Heart left ventricle (tissue), 16 donors: ENCODE data around the gene CLCN6. TPM values are rescaled to one million over a fixed set of nuclear protein-coding genes. Genes with fewer than 3 reads are reported as not detected.
A peak's percentile ranks its signal among the peaks of the same experiment; 100 is the strongest.

Experiments
- ATAC-seq, 4 donors: fragments of 200-7000 bp; cut with Tn5 transposase; one replicate each; pipeline ENCODE4 v1.9.1; 2020 to 2022; ENCODE audit warnings: moderate library complexity in 4 of 4, mild to moderate bottlenecking in 3 of 4, moderate number of reproducible peaks in 1 of 4
- DNase-seq, 5 donors: peaks; one replicate each; pipeline ENCODE4 v3.0.0-alpha.2; 2020
- H3K27ac ChIP-seq, 12 donors: fragments of 200-600 bp; sonication (generic) in 4 of 12; one replicate each; pipeline versions ENCODE4 v1.5.0 to v1.8.0; 2016 to 2022; ENCODE audit warnings: mild to moderate bottlenecking in 2 of 12
- H3K27me3 ChIP-seq, 9 donors: fragments of 200-600 bp; sonication (generic) in 2 of 9; one replicate each; pipeline versions ENCODE4 v1.5.1 to v1.8.0; 2016 to 2022; ENCODE audit warnings: mild to moderate bottlenecking in 3 of 9
- H3K36me3 ChIP-seq, 9 donors: fragments of 200-600 bp; sonication (generic) in 2 of 9; one replicate each; pipeline versions ENCODE4 v1.5.0 to v1.8.0; 2018 to 2022; ENCODE audit warnings: mild to moderate bottlenecking in 2 of 9
- H3K4me1 ChIP-seq, 12 donors: fragments of 200-600 bp; sonication (generic) in 4 of 12; one replicate each; pipeline versions ENCODE4 v1.5.0 to v1.8.0; 2016 to 2022; ENCODE audit warnings: mild to moderate bottlenecking in 3 of 12
- H3K4me3 ChIP-seq, 12 donors: fragments of 200-600 bp; sonication (generic) in 4 of 12; one replicate each; pipeline versions ENCODE4 v1.5.0 to v1.8.0; 2017 to 2022; ENCODE audit warnings: mild to moderate bottlenecking in 9 of 12, moderate library complexity in 4 of 12
- H3K9me3 ChIP-seq, 12 donors: fragments of 200-600 bp; sonication (generic) in 4 of 12; one replicate each; pipeline versions ENCODE4 v1.5.0 to v1.8.0; 2016 to 2022; ENCODE audit warnings: mild to moderate bottlenecking in 1 of 12
- POLR2A ChIP-seq, 2 donors: fragments of 450-650 bp; IDR thresholded peaks; one replicate each; pipeline ENCODE4 v1.6.1; 2017; ENCODE audit warnings: antibody characterized with exemption in 2 of 2, mild to moderate bottlenecking in 2 of 2, moderate library complexity in 2 of 2
- WGBS, 4 donors: extraction: QIAGEN DNeasy Blood & Tissue Kit in 2 of 4; methylation state at CpG; one replicate each; pipeline versions ENCODE4 v1.1.5 to v1.1.7; 2013 to 2018; 5-methylcytosine and 5-hydroxymethylcytosine counted together
- intact Hi-C, 10 donors: fragments of 100-400 bp; cut with DNase I; formaldehyde crosslinking; loops; one replicate each; pipeline versions ENCODE4 v1.11.1 to v1.14.2; 2022
- polyA plus RNA-seq, 2 donors: library from polyadenylated mRNA; stranded (reverse); fragments of 200-250 nt; gene quantifications; one replicate each; pipeline ENCODE4 v1.2.3, GENCODE V29; 2013
- total RNA-seq, 9 donors: library from RNA; depleted of rRNA in 2 of 9; stranded (reverse); fragments of >200 nt in 2 of 9; fragmentation: NEBNext Ultra II Directional in 3 of 9; extraction: Animal tissue kit (Norgen Biotek cat#: 25700) in 3 of 9; gene quantifications; one replicate each; pipeline versions ENCODE4 v1.1.0 to v1.2.4, GENCODE V29; 2016 to 2023
- TF ChIP-seq, protein P1 (sequence below), 12 donors: fragments of 200-600 bp; sonication (generic) in 4 of 12; IDR thresholded peaks; one replicate each; pipeline versions ENCODE4 v1.5.0 to v1.8.0; 2018 to 2022; ENCODE audit warnings: antibody characterized with exemption in 12 of 12, mild to moderate bottlenecking in 5 of 12
- donor health status: ischemic (EF 13 %, LVEDD 7.1; RV severe dilation, severe dysfunction).
- donor health status: healthy with polysubstance abuse.
- donor health status: DM: no; HTN: yes; CAD: no.
- donor health status: DM: no; HTN: no; CAD: no.
- donor health status: ischemic (EF 25% LVEDD 6.9; RV normal size, moderate dysfunction).
- donor health status: ischemic (EF 25% LVEDD 5.7; RV mildly dilated, moderate dysfunction).
- donor health status: healthy.
- donor health status: DM: yes; HTN: yes; CAD: no.
- donor health status: ischemic (EF 35%, LVEDD 5.7; RV mildly dilated, moderate dysfunction).
- donor health status: nonischemic (EF 11% LVEDD 7.7; RV severe dilation, severe dysfunction).
- donor health status: DM: yes; HTN: yes; CAD: no.
- donor health status: PGD.
- donor health status: ischemic (EF 29% LVEDD 5.4; RV normal size, mild dysfunction).
- donor health status: nonischemic (EF 23%, LVEDD 6.1; RV moderate dilation, normal function).

Gene CLCN6
- total and polyA plus RNA-seq, 11 donors, result 10.2 to 21.5 (median 17.2) TPM

DNA sequence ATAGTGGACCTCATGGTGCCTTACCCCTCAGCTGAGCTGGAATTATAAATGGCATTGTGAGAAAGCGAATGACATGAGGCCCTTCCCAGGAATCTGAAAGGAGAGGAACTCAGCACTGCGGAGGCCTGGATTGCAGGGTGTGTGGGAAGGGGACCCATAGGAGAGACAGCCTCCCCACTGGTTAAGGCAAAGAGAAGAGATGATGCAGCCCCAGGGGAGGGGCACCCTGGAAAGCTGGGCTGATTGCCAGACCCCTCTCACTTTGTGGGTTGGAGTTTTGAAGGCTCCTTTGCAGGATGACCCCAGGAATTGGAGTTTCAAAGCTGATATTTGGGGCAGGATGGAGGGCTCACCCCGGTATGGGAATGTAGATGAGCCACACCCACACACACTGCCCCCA, 50.7 kb downstream of the CLCN6 start:
- Histone ChIP-seq H3K9me3 (no peaks in the 10 kb centered on the region), H3K36me3 (no peaks in the 10 kb centered on the region), H3K27ac (peak overlapping the region in 1 of 12 donors; percentile 3), H3K4me3 (no peak overlapping the region), H3K4me1 (peaks cover 0 to 12% (median 0%) of the 10 kb centered on the region in 12 donors), H3K27me3 (peaks cover 12 to 46% (median 28%) of the 10 kb centered on the region in 9 donors)
- no peak for DNase-seq
- TF ChIP-seq, protein P1, sequence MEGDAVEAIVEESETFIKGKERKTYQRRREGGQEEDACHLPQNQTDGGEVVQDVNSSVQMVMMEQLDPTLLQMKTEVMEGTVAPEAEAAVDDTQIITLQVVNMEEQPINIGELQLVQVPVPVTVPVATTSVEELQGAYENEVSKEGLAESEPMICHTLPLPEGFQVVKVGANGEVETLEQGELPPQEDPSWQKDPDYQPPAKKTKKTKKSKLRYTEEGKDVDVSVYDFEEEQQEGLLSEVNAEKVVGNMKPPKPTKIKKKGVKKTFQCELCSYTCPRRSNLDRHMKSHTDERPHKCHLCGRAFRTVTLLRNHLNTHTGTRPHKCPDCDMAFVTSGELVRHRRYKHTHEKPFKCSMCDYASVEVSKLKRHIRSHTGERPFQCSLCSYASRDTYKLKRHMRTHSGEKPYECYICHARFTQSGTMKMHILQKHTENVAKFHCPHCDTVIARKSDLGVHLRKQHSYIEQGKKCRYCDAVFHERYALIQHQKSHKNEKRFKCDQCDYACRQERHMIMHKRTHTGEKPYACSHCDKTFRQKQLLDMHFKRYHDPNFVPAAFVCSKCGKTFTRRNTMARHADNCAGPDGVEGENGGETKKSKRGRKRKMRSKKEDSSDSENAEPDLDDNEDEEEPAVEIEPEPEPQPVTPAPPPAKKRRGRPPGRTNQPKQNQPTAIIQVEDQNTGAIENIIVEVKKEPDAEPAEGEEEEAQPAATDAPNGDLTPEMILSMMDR (IDR thresholded peaks at IDR 0.05), result no peak
- TF ChIP-seq POLR2A (IDR thresholded peaks at IDR 0.05), result no peak
- 54 to 59% (median 56%) methylated on average over 3 of the region's 3 CpGs for WGBS, 4 donors
- intact Hi-C loops, result loop anchor here in 1 of 10 donors (5.0 kb wide), 1 partner anchor 36 kb away; no protein-coding TSS in a partner anchor
- peak in 2 of 4 donors; percentile 23 to 41 for ATAC-seq

DNA sequence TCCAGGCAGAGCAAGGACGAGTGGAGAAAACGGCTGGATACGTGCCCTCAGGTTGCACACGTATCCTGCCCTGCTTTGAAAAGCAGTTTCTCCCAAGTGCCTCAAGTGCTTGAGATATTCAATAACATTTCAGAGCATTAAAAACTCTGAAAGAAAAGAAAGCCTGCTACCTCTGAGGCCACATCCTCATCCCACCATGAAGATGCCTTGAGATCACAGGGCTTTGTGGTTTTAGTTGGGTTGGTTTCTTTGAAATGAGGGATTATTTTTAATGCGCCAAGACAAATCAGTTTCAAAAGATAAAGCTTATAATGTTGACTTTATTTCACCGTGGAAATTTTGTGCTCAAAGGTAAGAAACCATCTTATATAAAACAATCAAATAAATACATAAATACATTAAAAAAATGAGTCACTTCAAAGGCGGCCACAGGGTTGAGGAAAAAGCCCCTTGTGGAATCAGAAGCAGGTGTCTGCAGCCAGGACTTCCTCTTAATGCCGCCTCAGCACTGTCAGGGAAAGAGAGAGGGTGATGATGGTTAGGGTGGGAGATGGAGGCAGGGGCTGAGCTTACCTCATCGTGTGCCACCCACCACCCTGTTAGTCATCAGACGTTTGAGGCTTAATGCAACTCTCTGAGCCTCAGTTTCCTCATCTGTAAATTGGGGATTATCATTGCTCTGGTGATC, 51.3 kb downstream of the CLCN6 start:
- H3K9me3 ChIP-seq, result no peaks in the 10 kb centered on the region
- intact Hi-C loops, result loop anchor here in 1 of 10 donors (5.0 kb wide), 1 partner anchor 35 kb away; no protein-coding TSS in a partner anchor
- WGBS, 4 donors, result 49 to 58% (median 55%) methylated on average over 10 of the region's 10 CpGs
- TF ChIP-seq, protein P1 (IDR thresholded peaks at IDR 0.05), result no peak
- TF ChIP-seq POLR2A (IDR thresholded peaks at IDR 0.05), result no peak
- DNase-seq (no peak), ATAC-seq (no peak)
- H3K27me3 ChIP-seq, result peaks cover 12 to 46% (median 28%) of the 10 kb centered on the region in 9 donors
- H3K27ac ChIP-seq, result peak overlapping the region in 2 of 12 donors; percentile 39 to 69
- peaks cover 0 to 12% (median 0%) of the 10 kb centered on the region in 12 donors for H3K4me1 ChIP-seq
- no peaks in the 10 kb centered on the region for H3K36me3 ChIP-seq
- peak overlapping the region in 5 of 12 donors; percentile 25 to 49 (median 32) for H3K4me3 ChIP-seq

DNA sequence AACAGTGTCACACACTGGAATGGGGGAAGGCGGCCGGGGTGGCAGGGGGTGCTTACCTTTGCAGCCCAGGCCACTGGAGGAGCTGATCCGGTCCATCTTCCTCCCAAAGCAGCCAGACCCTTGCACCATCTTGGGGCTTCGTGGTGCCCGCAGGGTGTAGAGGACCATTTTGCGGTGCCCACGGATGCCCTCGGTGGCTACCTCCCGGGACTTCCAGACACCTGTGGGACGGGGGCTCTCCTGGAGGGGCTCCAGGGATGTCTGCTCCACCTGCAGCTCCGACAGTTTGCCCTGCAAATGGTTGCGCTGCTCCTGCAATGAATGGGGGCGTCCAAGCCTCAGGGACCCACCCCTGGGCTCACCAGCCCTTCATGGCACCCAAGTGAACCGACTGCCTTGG, 52.2 kb downstream of the CLCN6 start:
- TF ChIP-seq POLR2A (IDR thresholded peaks at IDR 0.05), result no peak
- TF ChIP-seq, protein P1 (IDR thresholded peaks at IDR 0.05), result no peak
- H3K9me3 ChIP-seq, result no peaks in the 10 kb centered on the region
- H3K36me3 ChIP-seq, result no peaks in the 10 kb centered on the region
- intact Hi-C loops, result loop anchor here in 1 of 10 donors (5.0 kb wide), 1 partner anchor 34 kb away; no protein-coding TSS in a partner anchor
- ATAC-seq (peak in 1 of 4 donors; percentile 5), DNase-seq (no peak)
- H3K27ac ChIP-seq, result peak overlapping the region in 4 of 12 donors; percentile 14 to 69 (median 50)
- 72 to 86% (median 79%) methylated on average over 10 to 14 of the region's 14 CpGs for WGBS, 4 donors
- peaks cover 12 to 46% (median 29%) of the 10 kb centered on the region in 9 donors for H3K27me3 ChIP-seq
- H3K4me3 ChIP-seq, result peak overlapping the region in 6 of 12 donors; percentile 6 to 49 (median 28)
- H3K4me1 ChIP-seq, result peaks cover 0 to 12% (median 0%) of the 10 kb centered on the region in 12 donors

DNA sequence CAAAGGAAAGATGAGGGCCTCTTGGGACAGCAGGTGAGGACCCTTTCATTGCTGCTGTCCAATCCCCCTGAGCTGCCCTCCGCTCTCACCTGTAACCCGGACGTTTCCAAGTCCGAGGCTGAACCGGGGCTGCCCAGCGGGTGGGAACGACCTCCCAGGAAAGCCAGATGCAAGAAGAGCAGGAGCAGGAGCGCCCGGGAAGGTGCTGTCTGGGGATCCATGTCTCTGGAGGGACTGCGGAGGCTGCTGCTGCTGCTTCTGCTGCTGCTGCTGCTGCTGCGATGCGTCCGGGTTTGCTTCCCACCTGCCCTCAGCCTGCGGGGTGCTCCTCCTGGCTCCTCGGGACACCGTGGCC, 52.6 kb downstream of the CLCN6 start, which contains the start of gene NPPB:
Gene NPPB, minus strand, starts transcription at position 333 of the 355 bp plus-strand sequence. Its CDS starts 112 bp downstream, at position 221.
- TF ChIP-seq POLR2A (IDR thresholded peaks at IDR 0.05), result no peak
- TF ChIP-seq, protein P1 (IDR thresholded peaks at IDR 0.05), result no peak
- peak within 1 kb of the TSS in 4 of 12 donors; percentile 14 to 69 (median 54) for H3K27ac ChIP-seq
- H3K27me3 ChIP-seq, result peaks cover 12 to 45% (median 29%) of the 10 kb centered on the region in 9 donors
- peaks cover 0 to 12% (median 0%) of the 10 kb centered on the region in 12 donors for H3K4me1 ChIP-seq
- 14 to 26% (median 19%) methylated on average over 9 to 16 of the region's 16 CpGs for WGBS, 4 donors
- DNase-seq (no peak), ATAC-seq (no peak)
- H3K36me3 ChIP-seq, result no peaks in the 10 kb centered on the region
- H3K4me3 ChIP-seq, result peak within 1 kb of the TSS in 7 of 12 donors; percentile 1 to 49 (median 25)
- H3K9me3 ChIP-seq, result no peaks in the 10 kb centered on the region
- intact Hi-C loops, result loop anchor here in 1 of 10 donors (5.0 kb wide), 1 partner anchor 34 kb away; no protein-coding TSS in a partner anchor
